HEK293T (cell line): ENCODE measurements around the gene ZNF419.

Experiments used
- BHLHE40 ChIP-seq: fragments of 450-650 bp; IDR thresholded peaks from 2 replicates; pipeline ENCODE4 v1.6.1; 2016; ENCODE audit warnings: mild to moderate bottlenecking, moderate library complexity, borderline replicate concordance
- ELF4 ChIP-seq: fragments of 450-650 bp; IDR thresholded peaks from 2 replicates; pipeline ENCODE4 v1.6.1; 2017; ENCODE audit warnings: antibody characterized with exemption
- FOXA1 ChIP-seq: fragments of 450-650 bp; IDR thresholded peaks from 2 replicates; pipeline ENCODE4 v1.6.1; 2016; ENCODE audit warnings: mild to moderate bottlenecking
- FOXK2 ChIP-seq: fragments of 450-650 bp; IDR thresholded peaks from 2 replicates; pipeline ENCODE4 v1.6.1; 2016; ENCODE audit warnings: mild to moderate bottlenecking
- FOXM1 ChIP-seq: fragments of 450-650 bp; IDR thresholded peaks from 2 replicates; pipeline ENCODE4 v1.6.1; 2017; ENCODE audit warnings: mild to moderate bottlenecking, borderline replicate concordance
- HDGF ChIP-seq: fragments of 450-650 bp; IDR thresholded peaks from 2 replicates; pipeline ENCODE4 v1.6.1; 2017; ENCODE audit warnings: antibody characterized with exemption, borderline replicate concordance
- NFRKB ChIP-seq: fragments of 450-650 bp; IDR thresholded peaks from 2 replicates; pipeline ENCODE4 v1.6.1; 2016; ENCODE audit warnings: mild to moderate bottlenecking, moderate library complexity
- PKNOX1 ChIP-seq: fragments of 450-650 bp; IDR thresholded peaks from 2 replicates; pipeline ENCODE4 v1.6.1; 2016
- SP1 ChIP-seq: fragments of 450-650 bp; IDR thresholded peaks from 2 replicates; pipeline ENCODE4 v1.6.1; 2017
- SUZ12 ChIP-seq: fragments of 450-650 bp; IDR thresholded peaks from 2 replicates; pipeline ENCODE4 v1.6.1; 2016; ENCODE audit warnings: mild to moderate bottlenecking

- TF ChIP-seq SP1 (no peak), FOXK2 (no peak), BHLHE40 (no peak), ELF4 (no peak), PKNOX1 (no peak), SUZ12 (no peak), FOXM1 (no peak), FOXA1 (no peak), HDGF (no peak), NFRKB (no peak)
Measured at GRCh38 chr19:57438925-57439324, 48.6 kb upstream of the ZNF419 start.
